NB4 (cell line): ENCODE measurements around the gene MTCH1.
A peak's percentile ranks its signal among the peaks of the same experiment; 100 is the strongest.

Source experiments
- DNase-seq: peaks from one replicate; pipeline ENCODE4 v3.0.0; 2010; ENCODE audit warnings: low read depth
- H3K4me3 ChIP-seq: one replicate; pipeline ENCODE4 v1.5.1; 2011; ENCODE audit warnings: mild to moderate bottlenecking, low read depth, low read length, moderate library complexity
- CTCF ChIP-seq: IDR thresholded peaks from one replicate; pipeline ENCODE4 v1.5.1; 2012; ENCODE audit warnings: low read depth, low read length
- MAX ChIP-seq: IDR thresholded peaks from 2 replicates; pipeline ENCODE4 v1.6.1; 2011; ENCODE audit warnings: low read depth, low read length
- MYC ChIP-seq: IDR thresholded peaks from 2 replicates; pipeline ENCODE4 v1.6.1; 2011; ENCODE audit warnings: low read depth, low read length
- POLR2A ChIP-seq: IDR thresholded peaks from 2 replicates; pipeline ENCODE4 v1.6.1; 2011; ENCODE audit warnings: mild to moderate bottlenecking; ENCODE audit not compliant: insufficient read length; ENCODE audit errors: extremely low read depth

The MTCH1 gene

GRCh38 chr6:37006793-37007339, 20.9 kb upstream of the MTCH1 start:
- H3K4me3 ChIP-seq: no peak overlapping the region
- no peak for DNase-seq
- TF ChIP-seq POLR2A (no peak), MYC (no peak), MAX (no peak), CTCF (no peak)

DNA sequence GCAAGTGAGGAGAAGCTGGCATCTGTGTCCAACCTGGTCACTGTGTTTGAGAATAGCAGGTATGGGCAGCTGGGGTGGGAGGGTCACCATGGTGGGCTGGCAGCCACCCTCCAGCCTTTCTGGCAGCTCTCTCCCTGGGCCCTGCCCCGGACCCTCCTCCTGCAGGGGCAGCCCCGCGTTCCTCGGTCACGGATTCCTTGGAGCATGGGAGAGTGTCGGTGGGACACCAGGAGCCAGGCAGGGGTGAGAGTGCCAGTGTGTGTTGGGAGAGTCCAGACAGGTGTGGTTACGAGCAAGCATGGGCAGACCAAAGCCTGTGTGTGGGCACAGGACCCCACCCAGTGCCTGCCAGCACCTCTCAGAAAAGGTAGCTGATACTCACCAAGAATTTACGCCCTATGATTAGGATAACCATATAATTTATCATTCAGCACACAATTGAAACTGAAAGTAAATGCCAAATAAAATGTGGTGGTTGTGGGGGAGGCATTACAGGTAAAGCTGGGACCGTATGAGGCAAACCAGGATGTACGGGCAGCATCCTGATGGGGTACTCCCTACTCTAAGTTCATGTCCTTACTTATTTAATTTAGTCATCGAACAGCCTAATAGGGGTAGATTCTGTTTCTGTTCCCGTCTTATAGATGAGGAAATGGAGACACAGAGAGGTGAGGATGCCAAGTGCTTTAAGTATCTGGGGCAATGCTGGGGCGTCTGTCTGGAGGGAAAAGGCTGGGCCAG, 20.0 kb upstream of the MTCH1 start:
- TF ChIP-seq MAX: no peak
- no peak for DNase-seq
- no peak overlapping the region for H3K4me3 ChIP-seq

GRCh38 chr6:37005061-37005810, 19.2 kb upstream of the MTCH1 start, which contains the start of gene FGD2:
TSS of gene FGD2 (plus strand) at chr6:37005655. CDS start at chr6:37005818, 163 bp downstream.
- H3K4me3 ChIP-seq: no peak within 1 kb of the TSS
- DNase-seq: peak; percentile 85
- TF ChIP-seq POLR2A (no peak), MAX (0 out of 2 replicates have a peak, but pooled peaks have one; percentile 37), MYC (no peak), CTCF (no peak)

DNA sequence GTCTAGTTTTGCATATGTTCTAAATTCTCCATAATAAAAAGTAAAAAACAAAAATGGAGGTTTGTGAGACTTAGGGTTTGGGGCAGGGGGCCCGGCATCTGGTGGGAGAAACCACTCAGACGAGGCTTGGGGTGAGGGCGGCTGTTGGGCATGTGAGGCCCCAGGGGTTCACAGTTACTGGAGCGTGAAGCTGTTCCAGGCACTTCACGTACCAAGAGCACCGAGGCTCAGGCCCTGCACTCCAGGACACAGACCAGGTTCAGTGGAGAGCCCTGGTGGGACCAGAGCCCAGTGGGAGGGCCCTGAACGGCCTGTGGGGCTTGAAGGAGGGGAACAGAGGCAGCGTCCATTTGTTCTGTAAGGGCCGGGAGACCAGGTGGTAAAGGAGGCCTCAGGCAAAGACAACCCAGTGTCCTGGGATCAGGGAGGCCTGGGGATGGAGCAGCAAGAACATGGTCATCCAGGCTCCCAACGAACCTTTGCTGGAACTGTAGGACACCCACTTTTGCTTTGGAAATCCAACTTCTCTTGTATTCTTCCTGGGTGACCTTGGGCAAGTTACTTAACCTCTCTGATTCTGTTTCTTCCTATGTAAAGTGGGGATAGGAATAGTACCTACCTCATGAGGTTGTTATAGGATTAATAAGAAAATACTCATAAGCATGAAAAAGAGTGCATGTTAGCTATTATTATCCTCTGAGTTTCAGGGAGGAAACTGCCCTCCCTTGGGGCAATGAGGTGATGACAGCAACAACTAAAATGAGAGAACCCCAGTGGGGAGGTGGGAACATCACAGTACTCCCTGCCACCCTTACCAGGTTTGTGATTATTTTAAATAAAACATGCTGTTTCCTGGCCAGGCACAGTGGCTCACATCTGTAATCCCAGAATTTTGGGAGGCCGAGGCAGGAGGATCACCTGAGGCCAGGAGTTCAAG, 18.3 kb upstream of the MTCH1 start:
- peak; percentile 32 for DNase-seq
- TF ChIP-seq MYC: no peak
- H3K4me3 ChIP-seq: no peak overlapping the region

DNA sequence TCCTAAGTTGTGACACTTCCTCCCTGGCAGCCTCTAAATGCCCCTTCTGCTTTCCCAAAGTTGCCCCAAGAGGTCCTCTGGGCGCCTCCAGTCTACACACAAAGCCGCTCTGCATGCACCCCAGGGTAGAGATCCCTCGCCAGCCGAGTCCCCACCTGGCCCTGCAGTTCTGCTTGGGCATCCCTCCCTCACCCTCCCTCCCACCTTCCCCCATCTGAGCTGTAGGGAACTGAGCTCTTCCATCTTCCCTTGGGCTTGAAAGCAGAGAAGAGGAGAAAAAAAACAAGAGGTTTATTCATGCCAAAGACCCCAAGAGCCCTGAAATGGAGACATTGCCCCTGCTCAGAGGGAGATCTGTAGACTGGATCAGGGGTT, 13.7 kb upstream of the MTCH1 start:
- TF ChIP-seq POLR2A (no peak), MYC (no peak), MAX (no peak), CTCF (no peak)
- H3K4me3 ChIP-seq: no peak overlapping the region
- no peak for DNase-seq

DNA sequence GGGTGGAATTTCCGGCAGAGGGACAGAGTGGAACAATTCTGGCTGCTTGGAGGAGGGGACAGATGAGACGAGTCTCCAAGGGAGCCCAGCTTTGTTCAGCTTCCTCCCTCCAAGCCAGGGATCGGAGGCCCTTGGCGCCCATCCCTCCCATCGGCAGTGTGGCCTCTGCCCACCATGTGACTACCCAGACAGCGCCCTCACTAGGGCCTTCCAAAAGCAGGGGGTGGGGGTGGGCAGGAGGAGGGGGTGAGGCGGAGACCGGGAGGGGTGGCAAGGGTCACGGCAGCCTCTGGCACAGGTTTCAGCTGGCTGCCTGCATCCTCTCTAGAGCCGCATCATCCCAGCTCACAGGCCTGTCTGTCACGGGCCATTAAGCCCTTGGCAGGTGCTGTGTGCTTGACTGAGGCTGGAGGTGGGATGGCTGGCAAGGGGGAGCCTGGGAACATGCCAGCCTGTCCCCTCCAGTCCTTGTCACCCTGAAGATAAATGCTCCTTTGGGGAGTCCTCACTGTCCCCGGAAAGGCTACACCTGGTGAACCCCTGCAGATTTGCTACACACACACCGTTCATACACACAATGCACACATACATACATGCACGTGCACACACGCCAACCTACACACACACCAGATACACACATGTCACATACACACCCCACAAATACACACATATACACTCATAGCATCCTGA, 13.2 kb upstream of the MTCH1 start:
- no peak overlapping the region for H3K4me3 ChIP-seq
- no peak for DNase-seq

More for the DNA sequence above, 13.2 kb upstream of the MTCH1 start:
- TF ChIP-seq CTCF (no peak), POLR2A (no peak), MYC (no peak), MAX (no peak)
